A549 treated with CpdA at 1 μM for 4 hours (cell line): Measurements from ENCODE around the gene SLC26A9. TPM values are rescaled to one million over a fixed set of nuclear protein-coding genes. Genes with fewer than 3 reads are reported as not detected.

Source experiments
- total RNA-seq: library from RNA; stranded (reverse); fragments of 200-300 nt; extraction: Qiagen RNA extraction; gene quantifications from 5 replicates; pipeline ENCODE4 v1.2.3, GENCODE V29; 2022; ENCODE audit warnings: low read depth

The SLC26A9 gene, protein sequence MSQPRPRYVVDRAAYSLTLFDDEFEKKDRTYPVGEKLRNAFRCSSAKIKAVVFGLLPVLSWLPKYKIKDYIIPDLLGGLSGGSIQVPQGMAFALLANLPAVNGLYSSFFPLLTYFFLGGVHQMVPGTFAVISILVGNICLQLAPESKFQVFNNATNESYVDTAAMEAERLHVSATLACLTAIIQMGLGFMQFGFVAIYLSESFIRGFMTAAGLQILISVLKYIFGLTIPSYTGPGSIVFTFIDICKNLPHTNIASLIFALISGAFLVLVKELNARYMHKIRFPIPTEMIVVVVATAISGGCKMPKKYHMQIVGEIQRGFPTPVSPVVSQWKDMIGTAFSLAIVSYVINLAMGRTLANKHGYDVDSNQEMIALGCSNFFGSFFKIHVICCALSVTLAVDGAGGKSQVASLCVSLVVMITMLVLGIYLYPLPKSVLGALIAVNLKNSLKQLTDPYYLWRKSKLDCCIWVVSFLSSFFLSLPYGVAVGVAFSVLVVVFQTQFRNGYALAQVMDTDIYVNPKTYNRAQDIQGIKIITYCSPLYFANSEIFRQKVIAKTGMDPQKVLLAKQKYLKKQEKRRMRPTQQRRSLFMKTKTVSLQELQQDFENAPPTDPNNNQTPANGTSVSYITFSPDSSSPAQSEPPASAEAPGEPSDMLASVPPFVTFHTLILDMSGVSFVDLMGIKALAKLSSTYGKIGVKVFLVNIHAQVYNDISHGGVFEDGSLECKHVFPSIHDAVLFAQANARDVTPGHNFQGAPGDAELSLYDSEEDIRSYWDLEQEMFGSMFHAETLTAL
- 0.06 to 0.09 TPM (median 0.06 TPM) in 4 of 5 replicates, not detected in the other for total RNA-seq

GRCh38 chr1:205943245-205943644, at the start of gene SLC26A9:
SLC26A9 (minus strand) TSS chr1:205943456; CDS start chr1:205935820, 7,636 bp downstream.

Other genes with a start within 250 kb of the SLC26A9 start
- gene NUCKS1, start 193.3 kb downstream of the SLC26A9 start, total RNA-seq, result 90.8 to 172 TPM (median 107 TPM) in 5 replicates
- 12.2 to 14.4 TPM (median 13.3 TPM) in 5 replicates for gene RAB29, start 168.0 kb downstream of the SLC26A9 start, total RNA-seq
- gene SLC41A1, start 130.3 kb downstream of the SLC26A9 start, total RNA-seq, result 22.7 to 30.9 TPM (median 24.2 TPM) in 5 replicates
- gene PM20D1, start 93.3 kb downstream of the SLC26A9 start, total RNA-seq, result not detected in 5 replicates
- 1.2 to 2.3 TPM (median 1.5 TPM) in 5 replicates for gene RAB7B, start 59.9 kb upstream of the SLC26A9 start, total RNA-seq
- not detected in 5 replicates for gene CTSE, start 80.4 kb upstream of the SLC26A9 start, total RNA-seq
- gene RHEX, start 109.7 kb upstream of the SLC26A9 start, total RNA-seq, result not detected in 5 replicates
- gene AVPR1B, start 173.9 kb upstream of the SLC26A9 start, total RNA-seq, result not detected in 5 replicates